HG03565 (cell line): ENCODE results near the gene POLR2L.

Source experiments
- ATAC-seq: cut with Tn5 transposase; IDR thresholded peaks from one replicate; pipeline ENCODE4 v1.9.1; 2021; ENCODE audit warnings: mild to moderate bottlenecking, moderate library complexity; ENCODE audit not compliant: unreplicated experiment

The POLR2L gene

GRCh38 chr11:828506-829175, 13.7 kb downstream of the POLR2L start:
- no peak for ATAC-seq

GRCh38 chr11:827897-828192, 14.5 kb downstream of the POLR2L start, which contains the start of gene CRACR2B:
TSS of gene CRACR2B (plus strand) at chr11:827919. CDS start at chr11:828608, 689 bp downstream.
- ATAC-seq: no peak

GRCh38 chr11:827146-827896, 15.0 kb downstream of the POLR2L start:
- ATAC-seq: no peak

DNA sequence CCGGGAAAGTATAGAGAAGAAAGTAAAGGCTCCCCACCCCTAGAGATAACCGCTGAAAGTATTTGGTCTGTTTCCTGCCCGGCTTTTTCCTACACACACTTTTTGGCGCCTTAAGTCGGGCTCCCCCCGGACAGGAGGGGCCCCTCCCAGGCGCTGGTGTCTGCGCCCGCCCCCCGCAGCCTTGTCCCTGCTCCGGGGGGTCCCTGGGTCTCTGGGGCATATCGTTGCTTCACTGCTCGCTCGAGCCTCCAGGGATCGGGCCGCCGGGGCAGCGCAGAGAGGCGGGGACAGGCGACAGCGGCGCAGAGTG, 15.5 kb downstream of the POLR2L start:
- no peak for ATAC-seq

- no peak for ATAC-seq
These were observed 16.1 kb downstream of the POLR2L start for GRCh38 chr11:826227-826621.

DNA sequence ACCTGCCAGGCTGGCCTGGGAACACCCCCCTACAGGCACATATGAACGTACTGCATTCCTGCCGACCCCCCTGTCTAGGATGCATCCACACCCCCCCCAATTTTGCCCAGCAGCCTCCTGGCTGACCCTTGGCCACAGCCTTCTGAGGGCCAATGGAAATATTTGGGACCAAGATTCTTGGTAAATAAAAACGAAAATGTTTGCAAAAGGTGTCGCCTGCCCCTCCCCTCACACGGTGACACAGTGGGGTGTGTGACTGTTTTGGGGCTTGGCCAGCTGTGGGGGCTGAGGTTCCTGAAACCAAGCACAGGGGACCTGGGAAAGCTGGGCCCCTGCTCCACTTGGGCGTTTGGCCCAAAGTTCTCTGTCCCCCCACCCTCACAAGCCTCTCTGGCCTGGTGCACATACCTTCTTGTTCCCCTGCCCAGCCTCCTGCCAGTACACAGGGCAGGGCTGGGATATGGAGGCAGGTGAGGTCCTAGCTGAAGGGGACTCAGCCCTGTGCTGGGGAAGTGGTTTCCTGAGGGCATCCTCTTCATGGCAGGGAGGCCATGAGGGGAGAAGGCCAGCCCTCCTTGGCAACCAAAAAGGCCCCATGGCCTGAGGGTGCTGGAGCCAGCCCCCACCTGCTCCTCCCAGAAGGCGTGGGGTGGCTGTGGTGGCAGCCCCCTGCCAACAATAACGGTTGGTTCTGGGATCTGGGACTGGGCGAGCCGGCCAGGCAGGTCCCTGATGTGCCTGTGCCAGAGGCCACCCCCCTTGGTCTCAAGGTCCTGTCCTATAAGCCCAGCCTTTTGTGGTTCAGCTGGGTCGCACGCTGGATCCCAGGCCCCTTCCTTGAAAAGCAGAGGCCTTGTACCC, 16.7 kb downstream of the POLR2L start:
- ATAC-seq: no peak

DNA sequence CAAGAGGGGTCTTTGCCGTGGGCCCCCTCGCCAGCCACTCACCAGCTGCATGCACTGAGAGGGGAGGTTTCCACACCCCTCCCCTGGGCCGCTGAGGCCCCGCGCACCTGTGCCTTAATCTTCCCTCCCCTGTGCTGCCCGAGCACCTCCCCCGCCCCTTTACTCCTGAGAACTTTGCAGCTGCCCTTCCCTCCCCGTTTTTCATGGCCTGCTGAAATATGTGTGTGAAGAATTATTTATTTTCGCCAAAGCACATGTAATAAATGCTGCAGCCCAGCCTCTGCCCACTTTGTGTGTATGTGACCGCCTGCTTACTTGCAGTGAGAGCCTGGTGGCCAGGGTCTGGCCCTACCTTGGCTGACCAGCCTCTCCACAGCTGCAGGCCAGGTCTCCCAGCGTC, 17.4 kb downstream of the POLR2L start:
- no peak for ATAC-seq

- no peak for ATAC-seq
These were observed 17.9 kb downstream of the POLR2L start for GRCh38 chr11:824292-824880.

DNA sequence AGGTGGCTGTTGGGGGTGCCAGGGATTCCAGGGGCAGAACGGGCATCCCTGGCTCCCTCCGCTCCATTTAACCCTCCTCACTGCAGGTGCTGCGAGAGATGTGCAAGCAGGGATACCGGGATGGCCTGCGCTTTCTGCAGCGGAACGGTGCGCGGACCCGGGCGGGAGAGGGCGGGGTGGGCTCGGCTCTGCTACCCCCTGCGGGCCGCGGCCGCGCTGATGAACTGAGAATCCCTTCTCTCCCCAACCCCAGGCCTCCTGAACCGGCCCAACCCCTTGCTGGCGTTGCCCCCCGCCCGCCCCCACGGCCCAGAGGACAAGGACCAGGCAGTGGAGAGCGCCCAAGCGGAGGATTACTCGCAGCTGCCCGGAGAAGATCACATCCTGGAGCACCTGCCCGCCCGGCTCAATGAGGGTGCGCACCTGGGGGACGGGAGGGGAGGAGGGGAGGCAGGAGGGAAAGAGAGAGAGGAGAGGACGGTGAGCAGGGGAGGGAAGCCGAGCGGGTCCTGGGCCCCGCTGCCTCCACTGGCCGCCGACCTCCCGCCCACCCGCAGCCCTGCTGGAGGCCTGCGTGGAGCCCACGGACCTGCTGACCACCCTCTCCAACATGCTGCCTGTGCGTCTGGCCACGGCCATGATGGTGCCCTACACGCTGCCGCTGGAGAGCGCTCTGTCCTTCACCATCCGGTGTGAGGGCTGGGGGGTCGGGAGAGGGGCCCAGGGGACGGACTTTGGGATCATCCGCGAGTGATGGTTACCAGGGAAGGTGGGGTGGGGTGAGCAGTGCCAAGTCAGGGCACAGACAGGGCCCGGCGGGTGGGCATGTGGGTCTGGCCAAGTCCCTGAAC, 18.7 kb downstream of the POLR2L start:
- no peak for ATAC-seq

GRCh38 chr11:821512-822371, 20.6 kb downstream of the POLR2L start:
- no peak for ATAC-seq

GRCh38 chr11:820655-821511, 21.4 kb downstream of the POLR2L start:
- ATAC-seq: no peak

GRCh38 chr11:819943-820649, 22.2 kb downstream of the POLR2L start:
- peak; percentile 47 for ATAC-seq

GRCh38 chr11:819129-819931, 23.0 kb downstream of the POLR2L start:
- peak; percentile 40 for ATAC-seq

DNA sequence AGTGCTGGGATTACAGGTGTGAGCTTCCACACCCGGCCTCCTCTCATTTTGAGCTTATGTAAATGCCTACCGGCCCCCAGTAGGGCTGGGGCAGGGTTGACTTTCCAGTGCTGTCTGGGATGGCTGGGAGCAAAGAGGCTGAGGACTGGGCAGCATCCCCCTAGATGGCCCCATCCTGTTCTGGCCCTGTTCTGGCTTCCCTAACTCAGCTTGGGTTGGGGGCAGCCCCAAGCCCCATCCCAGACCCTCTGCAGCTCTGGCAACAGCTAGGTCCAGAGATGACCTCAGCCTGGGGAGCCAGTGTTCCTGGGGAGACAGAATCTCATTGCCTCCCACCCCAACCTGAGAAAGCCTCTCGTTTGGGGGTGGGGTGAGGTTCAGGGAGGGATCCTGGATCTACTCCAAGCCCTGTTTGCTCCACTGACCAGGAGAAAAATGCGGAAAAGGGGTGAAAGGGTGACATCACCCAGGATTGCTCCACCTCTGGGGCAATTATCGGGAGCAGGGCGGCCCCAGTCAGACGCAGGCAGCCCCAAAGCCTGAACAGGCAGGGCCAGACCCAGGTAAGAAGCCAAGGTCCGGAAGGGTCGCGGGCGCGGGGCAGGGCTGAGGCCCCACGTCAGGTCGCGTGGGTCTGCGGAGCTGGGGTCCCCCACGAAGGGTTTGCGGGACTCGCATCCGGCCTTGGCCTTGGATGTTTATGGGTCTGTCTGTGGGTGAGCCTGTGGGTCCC, 23.8 kb downstream of the POLR2L start, which contains the start of gene PNPLA2:
Gene PNPLA2 (plus strand): TSS at position 519 of the 733 bp plus-strand sequence. CDS start 805 bp downstream, outside the sequence.
- no peak for ATAC-seq

- ATAC-seq: no peak
These were observed 25.9 kb downstream of the POLR2L start for GRCh38 chr11:816433-816779.

GRCh38 chr11:815675-816432, 26.5 kb downstream of the POLR2L start:
- no peak for ATAC-seq
